Heart right ventricle (tissue), 16 donors: ENCODE data around the gene RASGRF2. TPM values are rescaled to one million over a fixed set of nuclear protein-coding genes. Genes with fewer than 3 reads are reported as not detected.
"Not testable (repeated sequence)": the region's sequence is repeated elsewhere in the genome, so short reads cannot be mapped to it uniquely, and the experiment has no call there.

ENCODE experiments used
- ATAC-seq, 8 donors: fragments of 200-7000 bp; cut with Tn5 transposase; one replicate each; pipeline ENCODE4 v1.9.1; 2020; ENCODE audit warnings: mild to moderate bottlenecking in 8 of 8, moderate library complexity in 8 of 8, moderate number of reproducible peaks in 1 of 8
- DNase-seq, 2 donors: peaks; one replicate each; pipeline ENCODE4 v3.0.0-alpha.2; 2020
- H3K27ac ChIP-seq, 10 donors: fragments of 200-600 bp; sonication (generic) in 2 of 10; one replicate each; pipeline versions ENCODE4 v1.5.0 to v1.8.0; 2020 to 2022; ENCODE audit warnings: mild to moderate bottlenecking in 3 of 10
- H3K27me3 ChIP-seq, 7 donors: fragments of 200-600 bp; one replicate each; pipeline ENCODE4 v1.8.0; 2021 to 2022; ENCODE audit warnings: mild to moderate bottlenecking in 2 of 7
- H3K36me3 ChIP-seq, 9 donors: fragments of 200-600 bp; sonication (generic) in 1 of 9; one replicate each; pipeline versions ENCODE4 v1.5.0 to v1.8.0; 2020 to 2022; ENCODE audit warnings: mild to moderate bottlenecking in 2 of 9
- H3K4me1 ChIP-seq, 9 donors: fragments of 200-600 bp; sonication (generic) in 1 of 9; one replicate each; pipeline versions ENCODE4 v1.5.0 to v1.8.0; 2020 to 2022; ENCODE audit warnings: mild to moderate bottlenecking in 4 of 9
- H3K4me3 ChIP-seq, 10 donors: fragments of 200-600 bp; sonication (generic) in 2 of 10; one replicate each; pipeline versions ENCODE4 v1.5.0 to v1.8.0; 2020 to 2022; ENCODE audit warnings: mild to moderate bottlenecking in 7 of 10, moderate library complexity in 2 of 10
- H3K9me3 ChIP-seq, 11 donors: fragments of 200-600 bp in 10 of 11; sonication (generic) in 2 of 11; one replicate each; pipeline versions ENCODE4 v1.5.0 to v1.8.0; 2013 to 2022; ENCODE audit warnings: mild to moderate bottlenecking in 2 of 11, control low read depth in 1 of 11, moderate library complexity in 1 of 11
- WGBS, 2 donors: extraction: QIAGEN DNeasy Blood & Tissue Kit; methylation state at CpG; one replicate each; pipeline ENCODE4 v1.1.7; 2013; ENCODE audit warnings: inconsistent platforms in 1 of 2; 5-methylcytosine and 5-hydroxymethylcytosine counted together
- intact Hi-C, 10 donors: fragments of 100-400 bp; cut with DNase I; formaldehyde crosslinking; loops; one replicate each; pipeline versions ENCODE4 v1.11.1 to v1.14.2; 2022
- polyA plus RNA-seq, 2 donors: library from polyadenylated mRNA; stranded (reverse); fragments of 200-250 nt; gene quantifications; one replicate each; pipeline ENCODE4 v1.2.3, GENCODE V29; 2013
- total RNA-seq, 10 donors: library from RNA; stranded (reverse); fragmentation: NEBNext Ultra II Directional in 3 of 10; extraction: Animal tissue kit (Norgen Biotek cat#: 25700) in 3 of 10; gene quantifications; one replicate each; pipeline versions ENCODE4 v1.2.1 to v1.2.4, GENCODE V29; 2021 to 2023
- TF ChIP-seq, protein P1 (sequence below), 9 donors: fragments of 200-600 bp; sonication (generic) in 2 of 9; IDR thresholded peaks; one replicate each; pipeline versions ENCODE4 v1.5.0 to v1.8.0; 2021 to 2022; ENCODE audit warnings: antibody characterized with exemption in 9 of 9, mild to moderate bottlenecking in 5 of 9, moderate library complexity in 1 of 9
- donor health status: Arrhythmogenic right ventricular cardiomyopathy.
- donor health status: ischemic (EF 13 %, LVEDD 7.1; RV severe dilation, severe dysfunction).
- donor health status: healthy with polysubstance abuse.
- donor health status: DM: no; HTN: yes; CAD: no.
- donor health status: DM: no; HTN: no; CAD: no.
- donor health status: ischemic (EF 25% LVEDD 6.9; RV normal size, moderate dysfunction).
- donor health status: ischemic (EF 25% LVEDD 5.7; RV mildly dilated, moderate dysfunction).
- donor health status: healthy.
- donor health status: DM: yes; HTN: yes; CAD: no.
- donor health status: Ischemic cardiomyopathy.
- donor health status: ischemic (EF 35%, LVEDD 5.7; RV mildly dilated, moderate dysfunction).
- donor health status: nonischemic (EF 11% LVEDD 7.7; RV severe dilation, severe dysfunction).
- donor health status: DM: yes; HTN: yes; CAD: no.
- donor health status: PGD.
- donor health status: ischemic (EF 29% LVEDD 5.4; RV normal size, mild dysfunction).
- donor health status: nonischemic (EF 23%, LVEDD 6.1; RV moderate dilation, normal function).

The RASGRF2 gene
- total and polyA plus RNA-seq, 12 donors, result 2.9 to 13.4 (median 6.8) TPM

GRCh38 chr5:81253875-81254274 is 293.7 kb downstream of the RASGRF2 start:
- peaks cover 0 to 63% (median 20%) of the 10 kb centered on the region in 9 donors for H3K4me1 ChIP-seq
- DNase-seq, result no peak
- H3K36me3 ChIP-seq, result peaks cover 0 to 86% (median 33%) of the 10 kb centered on the region in 9 donors
- 78 to 88% methylated on average over 4 of the region's 4 CpGs for WGBS, 2 donors
- no peak for ATAC-seq
- TF ChIP-seq, protein P1, sequence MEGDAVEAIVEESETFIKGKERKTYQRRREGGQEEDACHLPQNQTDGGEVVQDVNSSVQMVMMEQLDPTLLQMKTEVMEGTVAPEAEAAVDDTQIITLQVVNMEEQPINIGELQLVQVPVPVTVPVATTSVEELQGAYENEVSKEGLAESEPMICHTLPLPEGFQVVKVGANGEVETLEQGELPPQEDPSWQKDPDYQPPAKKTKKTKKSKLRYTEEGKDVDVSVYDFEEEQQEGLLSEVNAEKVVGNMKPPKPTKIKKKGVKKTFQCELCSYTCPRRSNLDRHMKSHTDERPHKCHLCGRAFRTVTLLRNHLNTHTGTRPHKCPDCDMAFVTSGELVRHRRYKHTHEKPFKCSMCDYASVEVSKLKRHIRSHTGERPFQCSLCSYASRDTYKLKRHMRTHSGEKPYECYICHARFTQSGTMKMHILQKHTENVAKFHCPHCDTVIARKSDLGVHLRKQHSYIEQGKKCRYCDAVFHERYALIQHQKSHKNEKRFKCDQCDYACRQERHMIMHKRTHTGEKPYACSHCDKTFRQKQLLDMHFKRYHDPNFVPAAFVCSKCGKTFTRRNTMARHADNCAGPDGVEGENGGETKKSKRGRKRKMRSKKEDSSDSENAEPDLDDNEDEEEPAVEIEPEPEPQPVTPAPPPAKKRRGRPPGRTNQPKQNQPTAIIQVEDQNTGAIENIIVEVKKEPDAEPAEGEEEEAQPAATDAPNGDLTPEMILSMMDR (IDR thresholded peaks at IDR 0.05), result no peak
- intact Hi-C loops, result no loop called here
- no peaks in the 10 kb centered on the region for H3K9me3 ChIP-seq
- no peaks in the 10 kb centered on the region for H3K27me3 ChIP-seq
- H3K4me3 ChIP-seq, result no peak overlapping the region
- H3K27ac ChIP-seq, result peak overlapping the region in 1 of 10 donors; percentile 7

DNA sequence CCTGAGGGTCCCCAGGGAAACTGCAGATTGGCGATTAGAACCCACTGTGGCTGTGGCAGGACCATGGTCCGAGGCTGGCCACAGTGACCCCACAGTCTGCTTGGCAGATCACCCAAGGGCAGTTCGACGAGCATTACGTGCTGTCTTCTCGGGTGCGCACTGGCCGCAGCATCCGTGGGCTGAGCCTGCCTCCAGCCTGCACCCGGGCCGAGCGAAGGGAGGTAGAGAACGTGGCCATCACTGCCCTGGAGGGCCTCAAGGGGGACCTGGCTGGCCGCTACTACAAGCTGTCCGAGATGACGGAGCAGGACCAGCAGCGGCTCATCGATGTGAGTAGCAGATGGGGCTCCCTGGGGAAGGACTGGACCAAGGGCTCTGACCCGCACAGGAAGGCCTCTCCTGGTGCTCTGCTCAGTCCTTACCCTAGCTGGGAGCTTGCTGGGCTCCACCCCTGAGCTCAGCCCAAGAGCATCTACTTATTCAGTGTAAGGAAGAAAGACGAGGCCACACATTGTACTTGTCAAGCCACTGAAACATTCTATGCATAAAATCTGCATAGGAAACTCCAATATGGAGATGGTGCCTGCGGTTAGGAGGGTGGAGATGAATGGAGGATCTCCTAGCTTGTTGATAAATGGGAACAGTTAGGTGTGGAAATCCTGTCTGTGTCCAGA is 294.9 kb downstream of the RASGRF2 start:
- WGBS, 2 donors, result 95 to 96% methylated on average over 21 of the region's 21 CpGs
- peak in 1 of 8 donors; percentile 19 for ATAC-seq
- Histone ChIP-seq H3K27me3 (no peaks in the 10 kb centered on the region), H3K27ac (no peak overlapping the region), H3K4me1 (peaks cover 0 to 52% (median 15%) of the 10 kb centered on the region in 9 donors), H3K9me3 (peaks cover 0 to 4% (median 0%) of the 10 kb centered on the region in 11 donors), H3K36me3 (peaks cover 0 to 92% (median 43%) of the 10 kb centered on the region in 9 donors), H3K4me3 (no peak overlapping the region)
- DNase-seq, result no peak
- intact Hi-C loops, result no loop called here
- TF ChIP-seq, protein P1 (IDR thresholded peaks at IDR 0.05), result no peak

DNA sequence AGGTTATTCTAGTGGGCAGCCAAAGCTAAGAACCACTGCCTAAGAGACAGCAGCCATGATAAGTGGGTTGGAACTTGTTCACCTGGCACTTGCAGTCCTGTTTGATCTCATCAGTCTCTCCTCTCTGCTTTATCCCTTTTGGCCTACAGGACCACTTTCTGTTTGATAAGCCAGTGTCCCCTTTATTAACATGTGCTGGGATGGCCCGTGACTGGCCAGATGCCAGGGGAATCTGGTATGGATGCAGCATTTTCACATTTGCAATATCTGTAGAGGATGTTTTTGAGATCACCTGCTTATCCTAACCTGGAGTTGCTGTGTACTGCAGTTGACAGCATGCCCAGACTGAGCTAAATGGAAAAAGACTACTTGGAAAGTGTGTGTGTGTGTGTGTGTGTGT is 296.6 kb downstream of the RASGRF2 start:
- no peaks in the 10 kb centered on the region for H3K27me3 ChIP-seq
- TF ChIP-seq, protein P1 (IDR thresholded peaks at IDR 0.05), result no peak
- ATAC-seq (no peak), DNase-seq (no peak)
- H3K9me3 ChIP-seq, result peaks cover 0 to 19% (median 3%) of the 10 kb centered on the region in 11 donors
- peaks cover 0 to 36% (median 7%) of the 10 kb centered on the region in 9 donors for H3K4me1 ChIP-seq
- H3K27ac ChIP-seq, result no peak overlapping the region
- peaks cover 0 to 100% (median 54%) of the 10 kb centered on the region in 9 donors for H3K36me3 ChIP-seq
- intact Hi-C loops, result no loop called here
- WGBS, 2 donors, result 71 to 73% methylated on average over 1 of the region's 1 CpG
- H3K4me3 ChIP-seq, result no peak overlapping the region

GRCh38 chr5:81262796-81263195 is 302.6 kb downstream of the RASGRF2 start:
- ATAC-seq, H3K4me3 ChIP-seq, H3K27me3 ChIP-seq, intact Hi-C loops, H3K4me1 ChIP-seq, H3K27ac ChIP-seq, DNase-seq: not testable (repeated sequence)
- H3K36me3 ChIP-seq, result peaks cover 0 to 100% (median 62%) of the 10 kb centered on the region in 9 donors
- WGBS, 2 donors, result 90 to 100% methylated on average over 1 of the region's 1 CpG
- H3K9me3 ChIP-seq, result peaks cover 0 to 34% (median 6%) of the 10 kb centered on the region in 11 donors

DNA sequence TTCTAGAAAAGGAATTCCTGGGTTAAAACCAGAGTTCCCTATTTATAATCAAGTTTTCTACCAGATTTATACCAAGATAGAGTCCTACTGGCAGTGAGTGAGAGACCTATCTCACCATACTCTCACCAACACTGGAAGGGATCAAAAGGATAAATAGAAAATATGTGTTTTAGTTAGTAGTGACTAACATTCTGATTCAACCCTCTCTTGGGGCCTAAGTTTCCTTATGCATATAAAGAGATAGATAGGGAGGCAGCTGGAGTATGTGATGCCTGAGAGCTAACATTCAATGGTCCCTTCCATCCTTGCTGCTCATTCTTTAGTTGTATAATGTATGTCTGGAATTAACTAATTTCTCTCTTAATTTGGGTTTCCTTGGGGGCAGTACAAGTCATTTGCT is 304.9 kb downstream of the RASGRF2 start:
- no peaks in the 10 kb centered on the region for H3K4me1 ChIP-seq
- peaks cover 0 to 100% (median 45%) of the 10 kb centered on the region in 9 donors for H3K36me3 ChIP-seq
- no peaks in the 10 kb centered on the region for H3K27me3 ChIP-seq
- TF ChIP-seq, protein P1 (IDR thresholded peaks at IDR 0.05), result no peak
- intact Hi-C loops, result no loop called here
- H3K27ac ChIP-seq, result no peak overlapping the region
- no peak overlapping the region for H3K4me3 ChIP-seq
- H3K9me3 ChIP-seq, result peaks cover 0 to 31% (median 6%) of the 10 kb centered on the region in 11 donors
- ATAC-seq (no peak), DNase-seq (no peak)
